ENCODE measurements around the gene S100A1.
"Not testable (repeated sequence)": the region's sequence is repeated elsewhere in the genome, so short reads cannot be mapped to it uniquely, and the experiment has no call there.

Gene S100A1

GRCh38 chr1:153658400-153659174, 30.4 kb downstream of the S100A1 start, which contains the start of gene SNAPIN:
TSS of gene SNAPIN (plus strand) at chr1:153658703. CDS start at chr1:153658744, 41 bp downstream.
- peak; percentile 92 for DNase-seq

- DNase-seq, result no peak
These were observed 30.9 kb downstream of the S100A1 start for GRCh38 chr1:153659175-153659534.

GRCh38 chr1:153659656-153660055, 31.4 kb downstream of the S100A1 start:
- no peak for DNase-seq

- no peak for DNase-seq
These were observed 33.0 kb downstream of the S100A1 start for GRCh38 chr1:153661111-153661708.

GRCh38 chr1:153662269-153662668, 34.0 kb downstream of the S100A1 start:
- no peak for DNase-seq

- DNase-seq, result no peak
These were observed 35.0 kb downstream of the S100A1 start for GRCh38 chr1:153663211-153663610.

- DNase-seq, result no peak
These were observed 39.2 kb downstream of the S100A1 start for GRCh38 chr1:153667439-153667838.

- not testable (repeated sequence) for DNase-seq
These were observed 40.4 kb downstream of the S100A1 start for GRCh38 chr1:153668672-153669071.

GRCh38 chr1:153669606-153670005, 41.4 kb downstream of the S100A1 start:
- DNase-seq, result no peak

GRCh38 chr1:153670257-153670858, 42.1 kb downstream of the S100A1 start:
- DNase-seq, result no peak

- DNase-seq, result peak; percentile 99
These were observed 42.8 kb downstream of the S100A1 start, which contains the start of gene ILF2 for GRCh38 chr1:153670859-153671627. TSS of gene ILF2 (minus strand) at chr1:153670993. CDS start at chr1:153670922, 71 bp downstream.

GRCh38 chr1:153671628-153672353, 43.6 kb downstream of the S100A1 start:
- peak; percentile 67 for DNase-seq

GRCh38 chr1:153673511-153673910, 45.3 kb downstream of the S100A1 start:
- DNase-seq, result no peak

- peak; percentile 55 for DNase-seq
These were observed 49.7 kb downstream of the S100A1 start for GRCh38 chr1:153677718-153678518.

- no peak for DNase-seq
These were observed 50.5 kb downstream of the S100A1 start, which contains the start of gene NPR1 for GRCh38 chr1:153678519-153679336. TSS of gene NPR1 (plus strand) at chr1:153678688. CDS start at chr1:153679109, 421 bp downstream.

- no peak for DNase-seq
These were observed 51.3 kb downstream of the S100A1 start for GRCh38 chr1:153679337-153680119.

- DNase-seq, result no peak
These were observed 51.8 kb downstream of the S100A1 start for GRCh38 chr1:153680120-153680403.

Measured in CD4-positive, alpha-beta T cell treated with Interleukin-21 for 1 hour (primary cell).